CD14-positive monocyte (primary cell): ENCODE measurements around the gene SETBP1. TPM values are rescaled to one million over a fixed set of nuclear protein-coding genes. Genes with fewer than 3 reads are reported as not detected.
A peak's percentile ranks its signal among the peaks of the same experiment; 100 is the strongest.

Experiments used
- DNase-seq, 3 donors: peaks; one replicate each; pipeline ENCODE4 v3.0.0-alpha.2; 2011 to 2022
- H2AFZ ChIP-seq: 2 replicates; pipeline ENCODE4 v1.6.0; 2012; ENCODE audit warnings: mild to moderate bottlenecking, low read depth, low read length, inconsistent platforms; ENCODE audit not compliant: insufficient read depth, poor library complexity, severe bottlenecking
- H3K27ac ChIP-seq, 2 donors: 1 replicate in 1 of 2; 2 replicates in 1 of 2; pipeline ENCODE4 v1.5.1; 2012 to 2013; ENCODE audit warnings: low read length in 2 of 2, control low read depth in 1 of 2, inconsistent platforms in 1 of 2, low read depth in 1 of 2, mild to moderate bottlenecking in 1 of 2
- H3K27me3 ChIP-seq, 2 donors: one replicate each; pipeline versions ENCODE4 v1.6.0 to v1.6.1; 2011 to 2013; ENCODE audit warnings: low read length in 2 of 2; ENCODE audit not compliant: control insufficient read depth in 2 of 2, insufficient read depth in 2 of 2
- H3K36me3 ChIP-seq, 2 donors: replicated peaks in 1 of 2; 1 replicate in 1 of 2; 2 replicates in 1 of 2; pipeline versions ENCODE4 v1.5.1 to v1.6.1; 2012 to 2013; ENCODE audit warnings: low read length in 2 of 2, control low read depth in 1 of 2, inconsistent platforms in 1 of 2, mild to moderate bottlenecking in 1 of 2; ENCODE audit not compliant: insufficient read depth in 2 of 2, control insufficient read depth in 1 of 2
- H3K4me1 ChIP-seq, 2 donors: 1 replicate in 1 of 2; 2 replicates in 1 of 2; pipeline versions ENCODE4 v1.5.1 to v1.6.1; 2012 to 2013; ENCODE audit warnings: low read length in 2 of 2, control low read depth in 1 of 2, inconsistent platforms in 1 of 2, mild to moderate bottlenecking in 1 of 2, moderate library complexity in 1 of 2; ENCODE audit not compliant: insufficient read depth in 2 of 2, control insufficient read depth in 1 of 2
- H3K4me2 ChIP-seq: replicated peaks from 2 replicates; pipeline ENCODE3; 2012; ENCODE audit warnings: low read length, moderate library complexity, mild to moderate bottlenecking; ENCODE audit not compliant: poor library complexity, severe bottlenecking; ENCODE audit errors: extremely low read depth
- H3K4me3 ChIP-seq, 3 experiments: fragments of 200-600 bp in 1 of 3; sonication (generic) in 1 of 3; replicated peaks in 1 of 3; 1 replicate in 2 of 3; 2 replicates in 1 of 3; pipeline ENCODE4 v1.5.1; 2011 to 2013; ENCODE audit warnings: low read length in 3 of 3, mild to moderate bottlenecking in 3 of 3, control low read depth in 2 of 3, low read depth in 2 of 3, inconsistent platforms in 1 of 3, moderate library complexity in 1 of 3
- H3K79me2 ChIP-seq: 2 replicates; pipeline ENCODE4 v1.6.0; 2012; ENCODE audit warnings: mild to moderate bottlenecking, control low read depth, inconsistent platforms, low read length, moderate library complexity; ENCODE audit not compliant: insufficient read depth
- H3K9ac ChIP-seq: 2 replicates; pipeline ENCODE4 v1.6.0; 2017; ENCODE audit warnings: low read length, mild to moderate bottlenecking; ENCODE audit not compliant: insufficient read depth, poor library complexity, severe bottlenecking
- H3K9me3 ChIP-seq, 2 donors: replicated peaks in 1 of 2; 1 replicate in 1 of 2; 2 replicates in 1 of 2; pipeline versions ENCODE4 v1.5.1 to v1.6.1; 2012 to 2013; ENCODE audit warnings: low read length in 2 of 2, control low read depth in 1 of 2; ENCODE audit not compliant: control insufficient read depth in 1 of 2, insufficient read depth in 1 of 2
- H4K20me1 ChIP-seq: 2 replicates; pipeline ENCODE4 v1.6.0; 2012; ENCODE audit warnings: mild to moderate bottlenecking, low read length, control low read depth, moderate library complexity; ENCODE audit not compliant: insufficient read depth
- H3K27ac Mint-ChIP-seq, 7 donors: one replicate each; pipeline ENCODE4 v1.8.0; 2020; ENCODE audit warnings: mild to moderate bottlenecking in 7 of 7, mixed read lengths in 7 of 7, moderate library complexity in 6 of 7, inconsistent platforms in 2 of 7
- H3K27me3 Mint-ChIP-seq, 3 donors: one replicate each; pipeline ENCODE4 v1.8.0; 2021 to 2022; ENCODE audit warnings: low read depth in 3 of 3, mild to moderate bottlenecking in 3 of 3, mixed read lengths in 3 of 3, moderate library complexity in 3 of 3, inconsistent platforms in 1 of 3
- H3K36me3 Mint-ChIP-seq, 2 donors: one replicate each; pipeline ENCODE4 v1.8.0; 2020; ENCODE audit warnings: mixed read lengths in 2 of 2, inconsistent platforms in 1 of 2, mild to moderate bottlenecking in 1 of 2
- H3K4me1 Mint-ChIP-seq: one replicate; pipeline ENCODE4 v1.8.0; 2020; ENCODE audit warnings: mild to moderate bottlenecking, mixed read lengths
- H3K4me3 Mint-ChIP-seq, 2 donors: one replicate each; pipeline ENCODE4 v1.8.0; 2020; ENCODE audit warnings: mild to moderate bottlenecking in 2 of 2, mixed read lengths in 2 of 2, moderate library complexity in 1 of 2
- H3K9me3 Mint-ChIP-seq, 7 donors: one replicate each; pipeline ENCODE4 v1.8.0; 2020 to 2022; ENCODE audit warnings: mixed read lengths in 7 of 7, mild to moderate bottlenecking in 6 of 7, moderate library complexity in 6 of 7, inconsistent platforms in 2 of 7
- CTCF ChIP-seq: fragments of 200-600 bp; IDR thresholded peaks from one replicate; pipeline ENCODE4 v1.8.0; 2022; ENCODE audit warnings: antibody characterized with exemption, mild to moderate bottlenecking
- WGBS: methylation state at CpG from one replicate; pipeline ENCODE4 v1.1.5; 2013; ENCODE audit warnings: missing lambda C conversion rate; ENCODE audit not compliant: insufficient coverage; 5-methylcytosine and 5-hydroxymethylcytosine counted together
- intact Hi-C, 2 donors: fragments of 100-400 bp; cut with micrococcal nuclease; formaldehyde crosslinking; loops; one replicate each; pipeline versions ENCODE4 v1.15.0 to v1.15.1; 2023
- polyA plus RNA-seq, 3 donors: library from polyadenylated mRNA; depleted of rRNA in 1 of 3; unstranded in 2 of 3; stranded (reverse) in 1 of 3; fragments of 300-500 nt in 2 of 3; fragments of >200 nt in 1 of 3; fragmentation: Illumina TruSeq in 2 of 3; gene quantifications; 1 replicate in 2 of 3; 2 replicates in 1 of 3; pipeline ENCODE4 v1.2.3, GENCODE V29; 2012 to 2021

The SETBP1 gene
- polyA plus RNA-seq, 3 donors: 0.01 to 1.2 TPM; not detected in 1

GRCh38 chr18:44836263-44836662 is 155.6 kb downstream of the SETBP1 start:
- Mint-ChIP-seq H3K36me3 (peaks cover 0 to 8% of the 10 kb centered on the region in 2 donors), H3K27ac (no peak overlapping the region), H3K4me1 (peaks cover 36% of the 10 kb centered on the region), H3K9me3 (no peaks in the 10 kb centered on the region), H3K27me3 (peaks cover 2 to 11% (median 9%) of the 10 kb centered on the region in 3 donors), H3K4me3 (no peak overlapping the region)
- Histone ChIP-seq H3K4me3 (no peak overlapping the region), H2AFZ (no peak overlapping the region), H4K20me1 (no peaks in the 10 kb centered on the region), H3K79me2 (no peaks in the 10 kb centered on the region), H3K4me1 (peaks cover 24 to 26% of the 10 kb centered on the region in 2 donors), H3K9ac (no peak overlapping the region), H3K4me2 (no peak overlapping the region), H3K27ac (no peak overlapping the region), H3K36me3 (no peaks in the 10 kb centered on the region), H3K27me3 (peaks cover 0 to 3% of the 10 kb centered on the region in 2 donors), H3K9me3 (no peaks in the 10 kb centered on the region)
- no peak for TF ChIP-seq CTCF
- intact Hi-C loops: no loop called here
- no peak for DNase-seq
- WGBS: 100% methylated on average over 2 of the region's 2 CpGs

GRCh38 chr18:44837482-44838180 is 156.9 kb downstream of the SETBP1 start:
- peaks cover 0 to 3% (median 0%) of the 10 kb centered on the region in 7 donors for H3K9me3 Mint-ChIP-seq
- H3K4me3 Mint-ChIP-seq: peak overlapping the region in 1 of 2 donors; percentile 40
- H3K4me3 ChIP-seq: no peak overlapping the region
- 97% methylated on average over 3 of the region's 6 CpGs for WGBS
- peaks cover 3 to 13% (median 11%) of the 10 kb centered on the region in 3 donors for H3K27me3 Mint-ChIP-seq
- peaks cover 33 to 38% of the 10 kb centered on the region in 2 donors for H3K4me1 ChIP-seq
- intact Hi-C loops: no loop called here
- no peaks in the 10 kb centered on the region for H4K20me1 ChIP-seq
- no peaks in the 10 kb centered on the region for H3K9me3 ChIP-seq
- no peak overlapping the region for H3K27ac ChIP-seq
- peaks cover 0 to 8% of the 10 kb centered on the region in 2 donors for H3K36me3 Mint-ChIP-seq
- no peak overlapping the region for H2AFZ ChIP-seq
- no peak overlapping the region for H3K9ac ChIP-seq
- H3K79me2 ChIP-seq: no peaks in the 10 kb centered on the region
- no peaks in the 10 kb centered on the region for H3K36me3 ChIP-seq
- no peak for DNase-seq
- H3K27me3 ChIP-seq: peaks cover 0 to 3% of the 10 kb centered on the region in 2 donors
- H3K4me1 Mint-ChIP-seq: peaks cover 49% of the 10 kb centered on the region
- H3K27ac Mint-ChIP-seq: no peak overlapping the region
- no peak for TF ChIP-seq CTCF
- no peak overlapping the region for H3K4me2 ChIP-seq
